Measurements from ENCODE around the gene RHOT1.
"Not testable (repeated sequence)": the region's sequence is repeated elsewhere in the genome, so short reads cannot be mapped to it uniquely, and the experiment has no call there.

Gene RHOT1

DNA sequence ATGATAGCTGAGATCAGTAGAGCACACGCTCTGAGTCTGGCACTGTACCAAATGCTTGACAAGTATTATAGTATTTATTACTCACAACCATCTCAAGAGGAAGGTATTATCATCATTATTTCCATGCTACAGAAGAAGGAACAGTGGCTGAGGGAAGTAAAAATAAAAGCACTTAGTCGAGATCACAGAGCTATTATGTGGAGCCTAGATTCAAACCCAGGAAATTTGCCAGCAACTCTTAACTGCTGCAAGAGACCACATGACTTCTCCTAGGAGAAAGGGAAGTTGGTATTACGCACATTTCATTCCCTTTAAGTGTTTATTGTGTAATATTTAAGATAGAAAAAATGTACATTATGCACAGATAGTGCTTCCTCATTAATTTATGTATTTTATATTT is 1.0 kb upstream of the RHOT1 start:
- Histone ChIP-seq H3K36me3 (replicated peaks) (no peaks in the 10 kb centered on the region), H3K27ac (peak overlapping the region; percentile 95), H3K4me3 (ENCODE audit: low read depth, low read length) (no peak overlapping the region), H3K27me3 (replicated peaks) (no peaks in the 10 kb centered on the region)
- peak; percentile 70 for DNase-seq
- TF ChIP-seq CTCF (IDR thresholded peaks at IDR 0.05; ENCODE audit: low read depth, low read length, missing control alignments), result no peak
- in situ Hi-C loops (cut with HindIII; ENCODE audit: low pct_ligation_motif_present, low sequenced_read_pairs), result loop anchor here (25.0 kb wide), 1 partner anchor 129 kb away; the partner anchor contains the start of gene LRRC37B

DNA sequence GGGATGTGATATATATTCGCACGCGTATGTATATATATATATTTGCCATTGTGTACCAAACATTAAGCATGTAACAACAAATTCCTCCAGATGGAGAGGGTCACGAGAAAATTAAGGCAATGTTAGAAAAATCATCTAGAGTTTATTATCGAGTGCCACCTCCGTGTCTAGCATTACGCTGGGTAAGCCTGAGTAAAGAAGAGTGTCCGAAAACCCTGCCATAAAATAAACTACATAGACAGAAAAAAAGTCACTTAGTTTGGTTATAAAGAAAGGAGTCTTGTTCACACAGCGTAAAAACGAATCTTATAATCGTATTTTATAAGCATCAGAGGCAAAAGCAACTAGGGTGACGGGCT is 644 bp upstream of the RHOT1 start:
- no peaks in the 10 kb centered on the region for H3K27me3 ChIP-seq (replicated peaks)
- DNase-seq, result no peak
- no peaks in the 10 kb centered on the region for H3K36me3 ChIP-seq (replicated peaks)
- peak overlapping the region; percentile 95 for H3K27ac ChIP-seq
- H3K4me3 ChIP-seq (ENCODE audit: low read depth, low read length), result peak overlapping the region; percentile 94
- in situ Hi-C loops (cut with HindIII; ENCODE audit: low pct_ligation_motif_present, low sequenced_read_pairs), result loop anchor here (25.0 kb wide), 1 partner anchor 129 kb away; the partner anchor contains the start of gene LRRC37B
- no peak for TF ChIP-seq CTCF (IDR thresholded peaks at IDR 0.05; ENCODE audit: low read depth, low read length, missing control alignments)

GRCh38 chr17:32142857-32143526 is 690 bp downstream of the RHOT1 start:
- Histone ChIP-seq H3K4me3 (ENCODE audit: low read depth, low read length) (peak overlapping the region; percentile 94), H3K36me3 (replicated peaks) (no peaks in the 10 kb centered on the region), H3K27ac (peak overlapping the region; percentile 95), H3K27me3 (replicated peaks) (no peaks in the 10 kb centered on the region)
- no peak for TF ChIP-seq CTCF (IDR thresholded peaks at IDR 0.05; ENCODE audit: low read depth, low read length, missing control alignments)
- peak; percentile 71 for DNase-seq
- in situ Hi-C loops (cut with HindIII; ENCODE audit: low pct_ligation_motif_present, low sequenced_read_pairs), result loop anchor here (25.0 kb wide), 1 partner anchor 131 kb away; the partner anchor contains the start of gene LRRC37B

- no peak for DNase-seq
- Histone ChIP-seq H3K27ac (no peak overlapping the region), H3K27me3 (replicated peaks) (no peaks in the 10 kb centered on the region), H3K4me3 (ENCODE audit: low read depth, low read length) (peak overlapping the region; percentile 94), H3K36me3 (replicated peaks) (no peaks in the 10 kb centered on the region)
- no peak for TF ChIP-seq CTCF (IDR thresholded peaks at IDR 0.05; ENCODE audit: low read depth, low read length, missing control alignments)
- in situ Hi-C loops (cut with HindIII; ENCODE audit: low pct_ligation_motif_present, low sequenced_read_pairs), result loop anchor here (25.0 kb wide), 1 partner anchor 131 kb away; the partner anchor contains the start of gene LRRC37B
These were observed 1.2 kb downstream of the RHOT1 start for GRCh38 chr17:32143527-32143870.

DNA sequence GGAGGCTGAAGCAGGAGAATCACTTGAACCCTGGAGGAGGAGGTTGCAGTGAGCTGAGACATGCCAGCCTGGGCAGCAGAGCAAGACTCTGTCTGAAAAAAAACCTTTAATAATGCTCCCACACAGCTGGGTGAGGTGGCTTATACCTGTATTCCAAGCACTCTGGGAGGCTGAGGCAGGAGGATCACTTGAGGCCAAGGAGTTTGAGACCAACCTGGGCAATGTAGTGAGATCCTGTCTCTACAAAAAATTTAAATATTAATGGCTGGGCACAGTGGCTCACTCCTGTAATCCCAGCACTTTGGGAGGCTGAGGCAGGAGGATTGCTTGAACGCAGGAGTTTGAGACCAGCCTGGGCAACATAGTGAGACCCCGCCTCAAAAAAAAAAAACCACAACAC is 2.1 kb downstream of the RHOT1 start:
- H3K27ac ChIP-seq; DNase-seq; H3K4me3 ChIP-seq (ENCODE audit: low read depth, low read length); H3K36me3 ChIP-seq (replicated peaks); H3K27me3 ChIP-seq (replicated peaks): not testable (repeated sequence)
- in situ Hi-C loops (cut with HindIII; ENCODE audit: low pct_ligation_motif_present, low sequenced_read_pairs), result loop anchor here (25.0 kb wide), 1 partner anchor 132 kb away; the partner anchor contains the start of gene LRRC37B

DNA sequence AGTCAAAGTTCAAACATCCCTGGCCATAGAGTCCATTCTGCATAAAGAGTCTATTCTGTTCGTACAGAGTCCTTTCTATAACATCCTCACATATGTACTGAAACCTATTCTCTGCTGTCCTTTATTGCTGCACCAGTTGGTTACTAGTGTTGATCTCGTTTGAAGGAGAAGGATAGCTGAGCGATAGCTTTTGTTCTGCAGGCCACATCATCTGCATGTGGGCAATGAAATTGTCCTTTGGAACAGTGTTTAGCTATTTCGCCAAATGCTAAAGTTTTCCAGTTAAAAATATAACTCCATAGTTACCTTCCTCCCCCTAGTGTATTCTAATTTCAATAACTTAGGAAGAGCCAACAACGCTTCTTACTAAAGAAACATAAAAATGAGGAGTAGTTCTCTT is 6.0 kb downstream of the RHOT1 start:
- in situ Hi-C loops (cut with HindIII; ENCODE audit: low pct_ligation_motif_present, low sequenced_read_pairs), result loop anchor here (25.0 kb wide), 1 partner anchor 136 kb away; the partner anchor contains the start of gene LRRC37B

More for the DNA sequence above, 6.0 kb downstream of the RHOT1 start:
- no peak for TF ChIP-seq CTCF (IDR thresholded peaks at IDR 0.05; ENCODE audit: low read depth, low read length, missing control alignments)
- no peak for DNase-seq
- H3K27ac ChIP-seq, result no peak overlapping the region
- no peak overlapping the region for H3K4me3 ChIP-seq (ENCODE audit: low read depth, low read length)
- H3K27me3 ChIP-seq (replicated peaks), result no peaks in the 10 kb centered on the region
- no peaks in the 10 kb centered on the region for H3K36me3 ChIP-seq (replicated peaks)

Data from brain microvascular endothelial cell (primary cell).